Measurements from ENCODE around the gene VPS72.

The VPS72 gene

DNA sequence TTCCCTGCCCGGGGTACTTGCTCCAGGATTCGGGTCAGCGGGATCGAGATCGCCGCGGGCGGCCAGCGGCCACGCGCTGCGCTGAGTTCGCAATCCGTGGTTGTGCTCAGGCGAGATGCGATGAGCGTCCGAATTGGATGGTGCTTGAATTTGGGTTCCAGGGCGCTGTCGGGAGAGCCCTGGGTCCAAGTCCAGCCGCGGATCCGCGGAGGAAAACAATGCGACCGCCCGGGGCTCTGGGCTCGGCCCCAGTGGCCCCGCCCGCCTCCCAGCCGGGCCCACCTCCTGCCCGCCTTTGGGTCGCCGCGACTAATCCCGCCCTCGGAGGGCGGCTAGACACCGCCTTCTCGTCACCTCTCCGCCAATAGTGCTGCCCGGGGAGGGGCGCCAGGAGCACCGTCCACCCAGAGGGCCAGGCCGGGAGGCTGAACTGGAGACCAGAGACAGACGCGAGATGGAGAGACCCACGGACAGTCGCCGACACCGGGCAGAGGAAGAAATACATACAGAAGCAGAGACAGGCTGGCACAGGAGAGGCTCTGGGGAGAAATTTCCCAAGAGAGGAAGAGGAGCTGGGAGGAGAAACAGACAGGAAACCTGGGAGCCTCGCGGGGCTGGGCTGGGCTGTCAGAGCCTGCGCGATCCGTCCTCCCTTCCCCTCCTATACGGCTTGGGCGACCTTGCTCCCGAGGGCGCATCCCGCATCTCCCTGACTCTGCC, 43.4 kb downstream of the VPS72 start, which contains the start of gene SEMA6C:
Gene SEMA6C (minus strand): TSS at position 220 of the 720 bp plus-strand sequence. CDS start 4,010 bp downstream, outside the sequence.
- DNase-seq (ENCODE audit: low spot score): peak; percentile 96
- TF ChIP-seq, protein P1, sequence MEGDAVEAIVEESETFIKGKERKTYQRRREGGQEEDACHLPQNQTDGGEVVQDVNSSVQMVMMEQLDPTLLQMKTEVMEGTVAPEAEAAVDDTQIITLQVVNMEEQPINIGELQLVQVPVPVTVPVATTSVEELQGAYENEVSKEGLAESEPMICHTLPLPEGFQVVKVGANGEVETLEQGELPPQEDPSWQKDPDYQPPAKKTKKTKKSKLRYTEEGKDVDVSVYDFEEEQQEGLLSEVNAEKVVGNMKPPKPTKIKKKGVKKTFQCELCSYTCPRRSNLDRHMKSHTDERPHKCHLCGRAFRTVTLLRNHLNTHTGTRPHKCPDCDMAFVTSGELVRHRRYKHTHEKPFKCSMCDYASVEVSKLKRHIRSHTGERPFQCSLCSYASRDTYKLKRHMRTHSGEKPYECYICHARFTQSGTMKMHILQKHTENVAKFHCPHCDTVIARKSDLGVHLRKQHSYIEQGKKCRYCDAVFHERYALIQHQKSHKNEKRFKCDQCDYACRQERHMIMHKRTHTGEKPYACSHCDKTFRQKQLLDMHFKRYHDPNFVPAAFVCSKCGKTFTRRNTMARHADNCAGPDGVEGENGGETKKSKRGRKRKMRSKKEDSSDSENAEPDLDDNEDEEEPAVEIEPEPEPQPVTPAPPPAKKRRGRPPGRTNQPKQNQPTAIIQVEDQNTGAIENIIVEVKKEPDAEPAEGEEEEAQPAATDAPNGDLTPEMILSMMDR (IDR thresholded peaks at IDR 0.05; ENCODE audit: borderline replicate concordance, control extremely low read depth, extremely low read depth, insufficient read depth, missing control alignments): no peak
- in situ Hi-C loops (cut with MboI; ENCODE audit: low sequenced_read_pairs, unreplicated experiment): no loop called here

DNA sequence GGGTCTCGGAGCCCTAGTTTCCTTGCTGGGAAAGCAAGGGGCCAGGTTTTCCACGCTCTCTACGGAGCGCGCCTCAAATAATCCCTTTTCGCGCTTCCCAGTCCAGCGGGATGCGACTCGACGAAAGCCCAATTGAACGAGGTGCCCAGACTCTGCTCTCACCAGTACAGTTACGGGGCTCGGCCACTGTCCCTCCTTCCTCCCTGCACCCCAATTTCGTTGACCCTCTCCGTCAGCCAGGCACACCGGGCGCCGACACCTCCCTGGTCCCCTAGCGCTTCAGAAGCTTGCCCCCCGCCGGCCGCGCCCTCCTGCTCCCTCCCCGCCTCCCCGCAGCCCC, 44.0 kb downstream of the VPS72 start:
- TF ChIP-seq, protein P1 (IDR thresholded peaks at IDR 0.05; ENCODE audit: borderline replicate concordance, control extremely low read depth, extremely low read depth, insufficient read depth, missing control alignments): no peak
- in situ Hi-C loops (cut with MboI; ENCODE audit: low sequenced_read_pairs, unreplicated experiment): no loop called here
- no peak for DNase-seq (ENCODE audit: low spot score)

DNA sequence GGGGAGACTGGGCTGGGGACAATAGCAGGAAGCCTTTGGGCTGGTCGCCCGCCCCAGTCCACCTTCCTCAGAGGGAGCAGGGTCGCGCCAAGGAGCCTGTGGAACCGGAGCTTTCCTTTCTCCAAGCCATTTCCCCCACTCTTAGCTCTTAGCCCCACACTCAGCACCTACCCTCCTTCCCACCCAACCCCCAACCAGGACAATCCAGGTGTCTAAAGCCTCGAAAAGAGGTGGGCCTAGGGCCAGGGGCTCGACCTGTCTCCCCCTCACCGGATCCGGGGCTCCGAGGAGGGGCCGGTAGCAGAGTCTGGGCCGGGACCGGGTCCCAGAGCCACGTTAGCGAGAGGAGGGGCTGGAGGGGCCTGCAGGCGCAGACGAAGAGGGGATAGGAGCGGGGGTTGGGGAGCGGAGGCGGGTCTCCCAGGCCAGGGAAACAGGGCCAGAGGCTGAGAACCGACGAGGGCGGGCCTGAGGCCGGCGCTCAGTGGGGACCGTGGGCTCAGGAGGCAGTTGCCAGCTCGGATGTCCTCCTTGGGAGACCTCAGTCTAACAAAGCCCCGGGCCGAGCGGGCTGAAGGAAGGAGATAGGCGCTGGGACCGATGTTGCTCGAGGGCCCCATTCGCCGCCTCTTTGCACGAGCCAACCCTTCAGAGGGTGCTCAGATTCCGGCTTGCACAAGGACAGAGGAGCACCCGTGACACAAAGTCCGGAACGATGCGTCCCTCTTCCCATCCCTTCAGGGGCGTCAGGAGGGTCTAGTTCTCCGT, 44.5 kb downstream of the VPS72 start:
- TF ChIP-seq, protein P1 (IDR thresholded peaks at IDR 0.05; ENCODE audit: borderline replicate concordance, control extremely low read depth, extremely low read depth, insufficient read depth, missing control alignments): no peak
- no peak for DNase-seq (ENCODE audit: low spot score)
- in situ Hi-C loops (cut with MboI; ENCODE audit: low sequenced_read_pairs, unreplicated experiment): no loop called here

DNA sequence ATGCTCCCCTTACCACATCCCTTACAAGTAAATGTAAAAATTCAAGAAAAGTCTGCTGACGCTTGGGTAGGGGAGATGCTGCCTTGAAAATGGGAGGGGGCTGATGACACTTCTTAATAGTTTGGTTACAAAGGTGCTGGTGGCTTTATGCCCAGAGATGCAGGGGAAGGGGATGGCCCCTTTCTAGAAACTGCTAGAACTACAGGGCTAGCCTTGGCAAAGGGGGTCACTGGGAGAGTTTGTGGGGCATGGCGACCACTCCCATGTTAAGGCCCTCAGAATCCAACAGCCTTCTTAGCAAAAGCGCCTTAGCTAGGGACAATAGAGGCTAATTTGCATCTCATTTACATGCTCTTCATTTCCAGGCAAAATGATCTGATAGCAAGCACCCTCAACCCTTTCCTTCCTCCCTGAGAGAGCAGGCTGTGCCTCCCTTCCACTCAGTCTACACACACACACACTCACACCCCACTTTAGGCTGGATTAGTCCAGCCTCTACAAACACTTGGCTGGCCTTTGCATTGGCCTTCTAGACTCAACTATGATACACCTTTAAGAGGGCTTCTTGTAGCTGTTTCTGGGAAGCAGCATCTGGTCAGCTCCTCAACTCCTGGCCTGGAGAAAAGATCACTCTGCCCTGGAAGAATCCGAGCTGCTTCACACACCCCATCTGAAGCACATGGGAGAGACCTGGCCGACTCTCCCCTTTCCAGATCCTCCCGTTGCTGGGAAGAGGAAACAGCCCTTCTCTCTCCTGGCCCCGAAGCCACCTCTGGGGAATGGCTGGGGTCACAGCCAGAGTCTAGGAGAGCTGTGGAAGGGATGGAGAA, 45.3 kb downstream of the VPS72 start:
- DNase-seq (ENCODE audit: low spot score): no peak
- in situ Hi-C loops (cut with MboI; ENCODE audit: low sequenced_read_pairs, unreplicated experiment): no loop called here
- TF ChIP-seq, protein P1 (IDR thresholded peaks at IDR 0.05; ENCODE audit: borderline replicate concordance, control extremely low read depth, extremely low read depth, insufficient read depth, missing control alignments): no peak

DNA sequence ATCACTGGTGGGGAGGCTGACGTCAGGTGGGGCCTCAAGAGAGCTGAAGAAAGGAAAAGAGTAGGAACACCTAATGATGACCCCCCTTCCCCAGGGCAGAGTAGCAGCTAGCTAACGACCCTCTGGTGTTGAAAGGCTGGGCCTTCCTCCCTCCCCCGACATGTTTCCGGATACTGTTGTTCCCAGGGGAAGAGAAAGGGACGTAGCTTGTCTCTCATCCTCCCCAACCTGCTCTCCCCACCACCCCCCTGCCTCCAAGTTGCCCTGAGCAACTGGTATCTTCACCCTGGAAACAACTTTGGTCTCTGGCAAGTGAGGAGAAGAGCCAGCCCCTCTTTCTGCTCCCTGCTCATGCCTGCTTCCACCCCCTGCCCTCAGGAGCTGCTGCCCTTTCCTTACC, 46.0 kb downstream of the VPS72 start:
- in situ Hi-C loops (cut with MboI; ENCODE audit: low sequenced_read_pairs, unreplicated experiment): no loop called here
- TF ChIP-seq, protein P1 (IDR thresholded peaks at IDR 0.05; ENCODE audit: borderline replicate concordance, control extremely low read depth, extremely low read depth, insufficient read depth, missing control alignments): no peak
- DNase-seq (ENCODE audit: low spot score): no peak

DNA sequence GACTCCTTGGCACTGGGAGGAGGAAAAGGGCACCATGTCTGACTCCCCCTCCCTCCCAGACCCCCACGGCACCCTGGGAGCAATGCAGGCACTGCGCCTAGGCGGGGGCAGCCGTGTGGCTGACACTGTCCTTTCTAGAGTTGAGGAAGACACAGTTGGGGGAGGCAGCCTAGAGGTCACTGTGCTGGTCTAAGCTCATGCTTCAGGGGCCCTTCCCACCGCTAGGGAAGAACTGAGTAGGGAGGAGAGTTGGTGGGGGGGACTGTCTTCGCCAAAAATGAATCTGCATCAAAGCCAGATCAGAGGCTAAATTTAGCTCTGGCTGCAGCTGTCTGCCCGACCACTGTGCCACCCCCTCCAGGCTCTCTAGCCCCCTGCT, 47.0 kb downstream of the VPS72 start:
- in situ Hi-C loops (cut with MboI; ENCODE audit: low sequenced_read_pairs, unreplicated experiment): no loop called here
- DNase-seq (ENCODE audit: low spot score): no peak
- TF ChIP-seq, protein P1 (IDR thresholded peaks at IDR 0.05; ENCODE audit: borderline replicate concordance, control extremely low read depth, extremely low read depth, insufficient read depth, missing control alignments): no peak
